ENCODE data around the gene SLC16A12.
A peak's percentile ranks its signal among the peaks of the same experiment; 100 is the strongest.
"Not testable (repeated sequence)": the region's sequence is repeated elsewhere in the genome, so short reads cannot be mapped to it uniquely, and the experiment has no call there.

SLC16A12 gene

GRCh38 chr10:89468191-89468965 is 67.0 kb downstream of the SLC16A12 start:
- DNase-seq, result no peak

- peak; percentile 32 to 57 for DNase-seq
Measured at GRCh38 chr10:89466599-89467035, 68.8 kb downstream of the SLC16A12 start.

- no peak for DNase-seq
Measured at GRCh38 chr10:89465196-89465595, 70.2 kb downstream of the SLC16A12 start.

- no peak for DNase-seq
Measured at GRCh38 chr10:89463846-89464537, 71.4 kb downstream of the SLC16A12 start.

GRCh38 chr10:89458784-89459183 is 76.6 kb downstream of the SLC16A12 start:
- no peak for DNase-seq

- DNase-seq, result no peak
Measured at GRCh38 chr10:89458291-89458690, 77.1 kb downstream of the SLC16A12 start.

GRCh38 chr10:89454561-89455347 is 80.6 kb downstream of the SLC16A12 start:
- no peak for DNase-seq

- DNase-seq, result no peak
Measured at GRCh38 chr10:89452193-89452592, 83.2 kb downstream of the SLC16A12 start.

- no peak for DNase-seq
Measured at GRCh38 chr10:89450901-89451300, 84.5 kb downstream of the SLC16A12 start.

- not testable (repeated sequence) for DNase-seq
Measured at GRCh38 chr10:89444819-89445218, 90.6 kb downstream of the SLC16A12 start.

- DNase-seq, result no peak
Measured at GRCh38 chr10:89442289-89442688, 93.1 kb downstream of the SLC16A12 start.

- DNase-seq, result no peak
Measured at GRCh38 chr10:89440226-89441009, 95.0 kb downstream of the SLC16A12 start.

- DNase-seq, result no peak
Measured at GRCh38 chr10:89438525-89438924, 96.9 kb downstream of the SLC16A12 start.

- DNase-seq, result no peak
Measured at GRCh38 chr10:89431977-89432376, 103.4 kb downstream of the SLC16A12 start.

- DNase-seq, result no peak
Measured at GRCh38 chr10:89428877-89429276, 106.5 kb downstream of the SLC16A12 start.

GRCh38 chr10:89427629-89428028 is 107.8 kb downstream of the SLC16A12 start:
- DNase-seq, result no peak

- DNase-seq, result peak; percentile 24 to 56
Measured at GRCh38 chr10:89426230-89426868, 109.0 kb downstream of the SLC16A12 start.

GRCh38 chr10:89425000-89425399 is 110.4 kb downstream of the SLC16A12 start:
- no peak for DNase-seq

- DNase-seq, result no peak
Measured at GRCh38 chr10:89421018-89421476, 114.3 kb downstream of the SLC16A12 start.

GRCh38 chr10:89419548-89419947 is 115.8 kb downstream of the SLC16A12 start:
- no peak for DNase-seq

- DNase-seq, result no peak
Measured at GRCh38 chr10:89416465-89416864, 118.9 kb downstream of the SLC16A12 start.

Measured in AML-193 (cell line).